ENCODE results near the gene TPD52L2.

The TPD52L2 gene

DNA sequence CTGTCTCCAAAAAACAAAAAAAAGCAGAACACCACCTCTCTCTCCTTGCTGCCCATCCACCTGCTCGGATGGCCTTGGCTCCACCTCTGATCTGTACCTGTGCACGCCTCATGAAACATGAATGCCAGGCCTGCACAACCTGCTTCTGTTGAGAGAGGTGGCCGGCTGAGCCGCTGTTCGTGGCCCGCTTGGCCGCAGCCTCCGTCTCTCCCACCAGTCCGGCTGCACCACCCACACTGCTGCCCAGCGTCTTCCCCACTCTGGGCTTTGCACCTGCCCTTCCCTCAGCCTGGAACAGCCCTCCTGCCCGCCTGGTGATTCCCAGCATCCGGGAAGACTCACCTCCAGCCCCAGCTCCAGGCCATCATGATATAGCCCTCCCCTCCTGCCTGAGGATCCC, 21.8 kb upstream of the TPD52L2 start:
- POLR2A ChIA-PET: no interaction called here
- Histone ChIP-seq H3K4me1 (ENCODE audit: control extremely low read depth in 1 of 4, control insufficient read depth in 4 of 4, insufficient read depth in 4 of 4, low read length in 3 of 4) (peaks cover 2 to 65% (median 63%) of the 10 kb centered on the region in 4 experiments), H3K27me3 (replicated peaks in 2 of 5; ENCODE audit: control insufficient read depth in 4 of 5, insufficient read depth in 5 of 5, low read length in 4 of 5) (no peaks in the 10 kb centered on the region), H3K9me3 (ENCODE audit: control extremely low read depth in 1 of 5, control insufficient read depth in 4 of 5, insufficient read depth in 2 of 5, low read depth in 1 of 5, low read length in 4 of 5) (no peaks in the 10 kb centered on the region), H3K36me3 (ENCODE audit: control insufficient read depth in 4 of 4, insufficient read depth in 4 of 4, low read length in 3 of 4) (no peaks in the 10 kb centered on the region), H3K4me3 (ENCODE audit: control insufficient read depth in 1 of 7, extremely low read depth in 1 of 7, insufficient read depth in 4 of 7, low read depth in 2 of 7, low read length in 6 of 7) (peak overlapping the region in 1 of 7 experiments; percentile 10), H3K27ac (ENCODE audit: insufficient read depth in 1 of 2, low read depth in 1 of 2, low read length in 2 of 2, poor library complexity in 1 of 2, severe bottlenecking in 2 of 2) (no peak overlapping the region)
- CTCF ChIA-PET: interaction anchor here (1.5 kb wide), 1 partner anchor 19 kb away, joined by 3 read pairs; no protein-coding TSS in a partner anchor
- DNase-seq: no peak
- 95% methylated on average over 12 of the region's 12 CpGs for WGBS (ENCODE audit: insufficient coverage)

- H3K27ac ChIP-seq (ENCODE audit: insufficient read depth in 1 of 2, low read depth in 1 of 2, low read length in 2 of 2, poor library complexity in 1 of 2, severe bottlenecking in 2 of 2): no peak overlapping the region
- WGBS (ENCODE audit: insufficient coverage): 11% methylated on average over 16 of the region's 16 CpGs
- CTCF ChIA-PET: interaction anchor here (0.8 to 1.5 kb wide), 2 partner anchors 19 to 38 kb away, joined by 3 read pairs; no protein-coding TSS in a partner anchor
- peak in 1 of 3 donors; percentile 48 for DNase-seq
- POLR2A ChIA-PET: interaction anchor here (0.9 to 2.3 kb wide), 2 partner anchors 15 to 20 kb away, joined by 3 to 5 read pairs; no protein-coding TSS in a partner anchor
- peaks cover 2 to 71% (median 67%) of the 10 kb centered on the region in 4 experiments for H3K4me1 ChIP-seq (ENCODE audit: control extremely low read depth in 1 of 4, control insufficient read depth in 4 of 4, insufficient read depth in 4 of 4, low read length in 3 of 4)
- H3K27me3 ChIP-seq (replicated peaks in 2 of 5; ENCODE audit: control insufficient read depth in 4 of 5, insufficient read depth in 5 of 5, low read length in 4 of 5): no peaks in the 10 kb centered on the region
- H3K4me3 ChIP-seq (ENCODE audit: control insufficient read depth in 1 of 7, extremely low read depth in 1 of 7, insufficient read depth in 4 of 7, low read depth in 2 of 7, low read length in 6 of 7): peak overlapping the region in 4 of 7 experiments; percentile 10 to 64 (median 46)
- no peaks in the 10 kb centered on the region for H3K9me3 ChIP-seq (ENCODE audit: control extremely low read depth in 1 of 5, control insufficient read depth in 4 of 5, insufficient read depth in 2 of 5, low read depth in 1 of 5, low read length in 4 of 5)
- H3K36me3 ChIP-seq (ENCODE audit: control insufficient read depth in 4 of 4, insufficient read depth in 4 of 4, low read length in 3 of 4): no peaks in the 10 kb centered on the region
Observed at GRCh38 chr20:63843778-63844177, 21.3 kb upstream of the TPD52L2 start.

GRCh38 chr20:63844511-63844991, 20.5 kb upstream of the TPD52L2 start:
- CTCF ChIA-PET: interaction anchor here (0.8 kb wide), 1 partner anchor 39 kb away, joined by 3 read pairs; no protein-coding TSS in a partner anchor
- 0% methylated on average over 6 of the region's 9 CpGs for WGBS (ENCODE audit: insufficient coverage)
- POLR2A ChIA-PET: interaction anchor here (0.9 to 2.3 kb wide), 2 partner anchors 14 to 20 kb away, joined by 3 to 5 read pairs; no protein-coding TSS in a partner anchor
- no peak overlapping the region for H3K27ac ChIP-seq (ENCODE audit: insufficient read depth in 1 of 2, low read depth in 1 of 2, low read length in 2 of 2, poor library complexity in 1 of 2, severe bottlenecking in 2 of 2)
- peak in 1 of 3 donors; percentile 62 for DNase-seq
- no peaks in the 10 kb centered on the region for H3K36me3 ChIP-seq (ENCODE audit: control insufficient read depth in 4 of 4, insufficient read depth in 4 of 4, low read length in 3 of 4)
- no peaks in the 10 kb centered on the region for H3K9me3 ChIP-seq (ENCODE audit: control extremely low read depth in 1 of 5, control insufficient read depth in 4 of 5, insufficient read depth in 2 of 5, low read depth in 1 of 5, low read length in 4 of 5)
- H3K27me3 ChIP-seq (replicated peaks in 2 of 5; ENCODE audit: control insufficient read depth in 4 of 5, insufficient read depth in 5 of 5, low read length in 4 of 5): no peaks in the 10 kb centered on the region
- peaks cover 2 to 73% (median 67%) of the 10 kb centered on the region in 4 experiments for H3K4me1 ChIP-seq (ENCODE audit: control extremely low read depth in 1 of 4, control insufficient read depth in 4 of 4, insufficient read depth in 4 of 4, low read length in 3 of 4)
- peak overlapping the region in 5 of 7 experiments; percentile 15 to 64 (median 50) for H3K4me3 ChIP-seq (ENCODE audit: control insufficient read depth in 1 of 7, extremely low read depth in 1 of 7, insufficient read depth in 4 of 7, low read depth in 2 of 7, low read length in 6 of 7)

- Histone ChIP-seq H3K27me3 (replicated peaks in 2 of 5; ENCODE audit: control insufficient read depth in 4 of 5, insufficient read depth in 5 of 5, low read length in 4 of 5) (no peaks in the 10 kb centered on the region), H3K4me1 (ENCODE audit: control extremely low read depth in 1 of 4, control insufficient read depth in 4 of 4, insufficient read depth in 4 of 4, low read length in 3 of 4) (peaks cover 2 to 82% (median 76%) of the 10 kb centered on the region in 4 experiments), H3K9me3 (ENCODE audit: control extremely low read depth in 1 of 5, control insufficient read depth in 4 of 5, insufficient read depth in 2 of 5, low read depth in 1 of 5, low read length in 4 of 5) (no peaks in the 10 kb centered on the region), H3K27ac (ENCODE audit: insufficient read depth in 1 of 2, low read depth in 1 of 2, low read length in 2 of 2, poor library complexity in 1 of 2, severe bottlenecking in 2 of 2) (no peak overlapping the region), H3K4me3 (ENCODE audit: control insufficient read depth in 1 of 7, extremely low read depth in 1 of 7, insufficient read depth in 4 of 7, low read depth in 2 of 7, low read length in 6 of 7) (peak overlapping the region in 5 of 7 experiments; percentile 19 to 69 (median 48)), H3K36me3 (ENCODE audit: control insufficient read depth in 4 of 4, insufficient read depth in 4 of 4, low read length in 3 of 4) (no peaks in the 10 kb centered on the region)
- 3% methylated on average over 7 of the region's 24 CpGs for WGBS (ENCODE audit: insufficient coverage)
- ChIA-PET POLR2A (interaction anchor here (2.3 kb wide), 1 partner anchor 13 kb away, joined by 5 read pairs; no protein-coding TSS in a partner anchor), CTCF (interaction anchor here (1.1 kb wide), 1 partner anchor 12 kb away, joined by 3 read pairs; no protein-coding TSS in a partner anchor)
- DNase-seq: peak in 2 of 3 donors; percentile 52 to 67
Observed at GRCh38 chr20:63846128-63846771, 18.8 kb upstream of the TPD52L2 start.

- Histone ChIP-seq H3K36me3 (ENCODE audit: control insufficient read depth in 4 of 4, insufficient read depth in 4 of 4, low read length in 3 of 4) (no peaks in the 10 kb centered on the region), H3K27me3 (replicated peaks in 2 of 5; ENCODE audit: control insufficient read depth in 4 of 5, insufficient read depth in 5 of 5, low read length in 4 of 5) (no peaks in the 10 kb centered on the region), H3K9me3 (ENCODE audit: control extremely low read depth in 1 of 5, control insufficient read depth in 4 of 5, insufficient read depth in 2 of 5, low read depth in 1 of 5, low read length in 4 of 5) (no peaks in the 10 kb centered on the region), H3K4me3 (ENCODE audit: control insufficient read depth in 1 of 7, extremely low read depth in 1 of 7, insufficient read depth in 4 of 7, low read depth in 2 of 7, low read length in 6 of 7) (peak overlapping the region in 4 of 7 experiments; percentile 19 to 69 (median 38)), H3K4me1 (ENCODE audit: control extremely low read depth in 1 of 4, control insufficient read depth in 4 of 4, insufficient read depth in 4 of 4, low read length in 3 of 4) (peaks cover 2 to 82% (median 75%) of the 10 kb centered on the region in 4 experiments), H3K27ac (ENCODE audit: insufficient read depth in 1 of 2, low read depth in 1 of 2, low read length in 2 of 2, poor library complexity in 1 of 2, severe bottlenecking in 2 of 2) (no peak overlapping the region)
- DNase-seq: no peak
- WGBS (ENCODE audit: insufficient coverage): no CpG with 5 or more reads among the region's 3 CpGs
- ChIA-PET POLR2A (no interaction called here), CTCF (interaction anchor here (1.8 kb wide), 1 partner anchor 12 kb away, joined by 5 read pairs; no protein-coding TSS in a partner anchor)
Observed at GRCh38 chr20:63846888-63847236, 18.2 kb upstream of the TPD52L2 start.

DNA sequence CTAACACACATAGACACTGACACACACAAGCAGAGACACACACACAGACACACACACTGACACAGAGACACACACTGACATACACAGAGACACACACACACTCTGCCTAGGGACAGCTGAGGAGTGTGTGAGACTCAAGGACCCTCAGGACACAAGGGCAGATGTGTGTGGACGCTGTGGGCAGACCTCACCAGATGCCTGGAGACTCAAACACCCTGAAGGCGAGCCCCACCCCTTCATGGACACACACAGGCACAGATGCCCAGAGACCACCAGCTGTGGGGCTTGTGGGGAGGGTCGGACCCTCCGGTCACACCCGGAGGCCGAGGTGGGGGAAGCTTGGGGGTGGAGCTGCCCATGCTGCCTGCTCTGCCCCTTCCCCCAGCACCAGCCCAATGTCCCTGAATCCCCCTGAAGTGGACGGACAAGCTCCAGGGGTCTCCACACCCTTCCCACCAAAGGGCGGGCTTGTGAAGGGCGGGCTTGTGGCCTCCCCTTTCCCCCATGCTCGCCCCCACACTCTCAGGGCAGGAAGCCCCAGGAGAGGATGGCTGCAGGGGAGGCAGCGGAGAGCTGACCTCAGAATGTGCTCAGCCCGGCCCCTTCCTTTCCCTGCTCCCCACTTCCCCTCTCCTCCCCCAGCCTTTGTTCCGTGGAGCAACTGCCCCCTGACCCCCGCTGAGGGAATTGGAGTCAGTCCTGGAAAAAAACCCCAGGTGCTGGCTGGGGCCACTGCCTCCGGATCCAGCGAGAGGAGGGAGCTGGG, 17.6 kb upstream of the TPD52L2 start:
- Histone ChIP-seq H3K27me3 (replicated peaks in 2 of 5; ENCODE audit: control insufficient read depth in 4 of 5, insufficient read depth in 5 of 5, low read length in 4 of 5) (no peaks in the 10 kb centered on the region), H3K27ac (ENCODE audit: insufficient read depth in 1 of 2, low read depth in 1 of 2, low read length in 2 of 2, poor library complexity in 1 of 2, severe bottlenecking in 2 of 2) (peak overlapping the region in 1 of 2 experiments; percentile 34)
- CTCF ChIA-PET: interaction anchor here (0.7 to 1.8 kb wide), 3 partner anchors 12 to 310 kb away, joined by 3 to 5 read pairs (median 3); partner anchors contain the start of gene PTK6

More for the DNA sequence above, 17.6 kb upstream of the TPD52L2 start:
- Histone ChIP-seq H3K4me3 (ENCODE audit: control insufficient read depth in 1 of 7, extremely low read depth in 1 of 7, insufficient read depth in 4 of 7, low read depth in 2 of 7, low read length in 6 of 7) (peak overlapping the region in 6 of 7 experiments; percentile 8 to 48 (median 32)), H3K36me3 (ENCODE audit: control insufficient read depth in 4 of 4, insufficient read depth in 4 of 4, low read length in 3 of 4) (no peaks in the 10 kb centered on the region), H3K9me3 (ENCODE audit: control extremely low read depth in 1 of 5, control insufficient read depth in 4 of 5, insufficient read depth in 2 of 5, low read depth in 1 of 5, low read length in 4 of 5) (no peaks in the 10 kb centered on the region), H3K4me1 (ENCODE audit: control extremely low read depth in 1 of 4, control insufficient read depth in 4 of 4, insufficient read depth in 4 of 4, low read length in 3 of 4) (peaks cover 2 to 78% (median 73%) of the 10 kb centered on the region in 4 experiments)
- WGBS (ENCODE audit: insufficient coverage): 3% methylated on average over 3 of the region's 16 CpGs
- DNase-seq: peak in 2 of 3 donors; percentile 56 to 71
- POLR2A ChIA-PET: interaction anchor here (1.2 kb wide), 1 partner anchor 12 kb away, joined by 8 read pairs; no protein-coding TSS in a partner anchor

All from common myeloid progenitor, CD34-positive (primary cell).